ENCODE data around the gene MMP25.

Gene MMP25

DNA sequence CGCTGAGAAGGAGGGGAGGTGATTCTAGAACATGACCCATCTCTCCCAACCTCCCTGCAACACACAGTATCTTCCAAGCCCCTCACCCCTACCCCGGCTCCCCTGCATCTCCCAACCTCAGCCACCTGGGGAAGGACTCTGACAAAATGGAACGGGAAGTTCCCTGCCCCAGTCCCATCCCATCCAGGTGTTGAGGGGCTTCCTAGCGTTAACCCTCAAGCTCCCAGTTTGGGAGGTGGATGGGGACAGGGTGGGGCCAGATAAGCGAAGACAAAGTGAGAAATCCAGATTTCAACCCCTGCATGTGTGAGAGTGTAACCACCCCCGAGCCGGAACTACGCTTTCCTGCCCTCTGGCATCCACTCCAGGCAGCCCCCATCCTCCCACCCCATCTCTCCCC lies 50.9 kb downstream of the MMP25 start:
- FAIRE-seq: no peak

DNA sequence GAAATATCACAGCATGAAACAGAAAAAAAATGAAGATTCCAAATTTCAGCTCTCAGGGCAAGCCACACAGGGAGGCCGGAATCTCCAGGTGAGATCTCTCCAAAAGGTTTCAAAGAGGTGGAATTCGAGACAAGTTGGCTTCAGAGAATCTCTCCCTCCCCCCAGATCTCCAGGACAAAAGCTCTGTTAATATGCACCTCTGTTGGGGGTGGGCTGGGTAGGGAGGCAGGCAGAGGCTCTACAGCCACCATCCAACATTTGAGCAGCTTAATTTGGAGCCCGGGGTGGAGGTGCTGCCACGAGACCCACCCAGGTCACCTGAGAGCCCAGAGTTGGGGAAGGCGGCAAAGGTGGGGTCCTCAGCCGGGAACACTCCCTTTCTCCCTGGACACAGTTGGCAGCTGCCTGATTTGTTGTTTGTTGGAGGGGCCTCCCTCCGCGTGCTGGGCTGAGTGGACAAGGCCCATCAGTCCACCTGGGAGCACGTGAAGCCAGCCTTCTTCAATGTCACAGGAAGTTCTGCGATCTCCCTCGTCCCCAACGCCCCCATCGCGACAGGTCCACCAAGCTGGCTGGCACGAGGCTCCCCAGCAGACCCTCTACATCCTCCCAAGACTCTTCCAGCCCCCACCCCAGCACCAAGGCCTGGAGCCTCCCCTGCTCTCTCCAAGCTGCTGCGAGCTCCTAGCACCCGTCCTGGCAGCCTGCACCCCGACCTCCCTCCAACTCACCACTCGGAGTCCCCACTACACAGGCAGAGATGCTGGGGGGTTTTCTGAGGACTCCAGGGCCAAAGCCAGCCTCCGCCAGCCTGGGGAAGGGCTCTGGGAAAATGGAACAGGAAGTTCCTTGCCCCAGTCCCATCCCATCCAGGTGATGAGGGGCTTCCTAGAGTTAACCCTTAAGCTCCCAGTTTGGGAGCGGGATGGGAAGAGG lies 52.4 kb downstream of the MMP25 start, which contains the start of gene ZSCAN10:
ZSCAN10 (minus strand) TSS at position 836 of the 936 bp plus-strand sequence. CDS start 6,357 bp downstream, outside the sequence.
- FAIRE-seq: no peak

DNA sequence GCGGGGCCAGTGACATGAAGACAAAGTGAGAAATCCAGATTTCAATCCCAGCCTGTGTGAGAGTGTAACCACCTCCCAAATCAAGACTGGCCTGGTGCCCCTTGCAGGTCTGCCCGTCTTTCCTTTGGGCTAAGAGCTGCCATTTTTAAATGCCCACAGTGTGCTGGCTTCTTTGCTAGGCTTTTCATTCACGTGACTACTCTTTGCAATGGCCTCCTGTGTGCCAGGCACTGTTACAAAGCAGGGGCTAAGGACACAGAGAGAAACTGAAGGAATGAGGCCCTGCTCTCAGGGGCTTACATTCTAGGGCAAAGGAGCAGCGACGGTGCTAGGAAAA lies 53.0 kb downstream of the MMP25 start:
- FAIRE-seq: no peak

DNA sequence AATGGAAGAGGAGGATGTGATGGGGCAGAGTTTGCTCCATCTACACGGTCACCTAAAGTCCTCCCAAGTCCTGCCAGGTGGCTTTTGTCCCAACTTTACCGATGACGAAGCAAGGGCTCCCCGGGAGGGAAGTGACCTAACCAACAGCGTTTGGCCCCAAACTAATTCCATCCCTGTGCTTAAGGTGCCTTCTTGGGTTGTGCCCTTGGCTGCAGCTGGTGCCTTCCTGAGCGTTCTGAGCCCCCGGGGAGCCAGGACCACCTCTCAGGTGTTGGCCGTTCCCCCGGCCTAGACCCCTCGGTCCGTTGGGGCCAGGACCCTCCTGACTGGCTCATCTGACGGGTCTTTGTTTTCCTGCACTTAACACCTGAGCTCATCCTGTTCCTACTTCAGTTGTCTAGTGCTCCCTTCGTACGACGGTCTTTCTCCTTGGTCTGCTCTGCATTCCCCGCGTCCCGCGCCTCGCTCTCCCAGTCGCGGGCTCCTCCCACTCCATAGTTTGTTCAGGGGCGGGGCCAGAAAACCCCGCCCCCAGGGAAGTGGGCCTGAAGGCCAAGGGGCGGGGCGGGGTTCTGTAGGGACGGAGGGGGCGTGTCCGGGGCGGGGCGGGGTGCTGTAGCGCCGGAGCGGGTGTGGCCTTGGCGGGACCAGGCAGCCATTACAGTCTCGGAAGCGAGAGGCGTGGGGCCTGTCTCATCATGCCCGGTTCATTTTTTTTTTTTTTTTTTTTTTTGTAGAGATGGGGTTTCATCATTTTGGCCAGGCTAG lies 53.6 kb downstream of the MMP25 start:
- FAIRE-seq: no peak

- no peak for FAIRE-seq
These were observed 54.9 kb downstream of the MMP25 start for GRCh38 chr16:3101018-3101840.

DNA sequence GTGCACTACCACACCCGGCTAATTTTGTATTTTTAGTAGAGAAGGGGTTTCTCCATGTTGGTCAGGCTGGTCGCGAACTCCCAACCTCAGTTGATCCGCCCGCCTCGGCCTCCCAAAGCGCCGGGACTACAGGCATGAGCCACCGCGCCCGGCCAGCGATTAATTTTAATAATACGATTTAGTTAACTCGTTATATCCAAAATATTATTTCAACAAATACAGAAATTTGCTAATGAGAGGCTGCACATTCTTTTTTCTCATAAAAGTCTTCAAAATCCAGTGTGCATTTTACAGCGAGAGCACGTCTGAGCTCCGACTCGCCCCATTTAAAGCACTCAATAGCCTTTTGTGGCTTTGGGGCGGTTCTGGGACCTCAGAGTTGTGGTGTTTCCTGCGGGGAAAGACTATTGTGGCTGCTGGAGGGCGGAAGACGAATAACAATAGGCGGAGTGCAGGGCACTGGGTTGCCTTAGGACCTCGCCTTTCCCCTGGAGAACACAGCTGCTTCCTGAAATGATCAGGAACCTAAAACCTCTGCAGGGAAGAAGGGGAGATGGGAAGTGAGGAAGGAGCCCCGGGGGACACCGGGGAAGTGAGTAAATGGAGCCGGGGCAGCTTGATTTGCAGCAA lies 55.6 kb downstream of the MMP25 start:
- FAIRE-seq: no peak

GRCh38 chr16:3106205-3106928 lies 60.0 kb downstream of the MMP25 start:
- no peak for FAIRE-seq

All from A204.1 (cell line).